ENCODE data around the gene GPR153. TPM values are rescaled to one million over a fixed set of nuclear protein-coding genes. Genes with fewer than 3 reads are reported as not detected.

GPR153 gene
- total and polyA plus RNA-seq, 2 of the 8 experiments (the other 6 are each of a cell fraction or from before 2014, with no cell fraction given): 5.7 to 8.1 TPM

DNA sequence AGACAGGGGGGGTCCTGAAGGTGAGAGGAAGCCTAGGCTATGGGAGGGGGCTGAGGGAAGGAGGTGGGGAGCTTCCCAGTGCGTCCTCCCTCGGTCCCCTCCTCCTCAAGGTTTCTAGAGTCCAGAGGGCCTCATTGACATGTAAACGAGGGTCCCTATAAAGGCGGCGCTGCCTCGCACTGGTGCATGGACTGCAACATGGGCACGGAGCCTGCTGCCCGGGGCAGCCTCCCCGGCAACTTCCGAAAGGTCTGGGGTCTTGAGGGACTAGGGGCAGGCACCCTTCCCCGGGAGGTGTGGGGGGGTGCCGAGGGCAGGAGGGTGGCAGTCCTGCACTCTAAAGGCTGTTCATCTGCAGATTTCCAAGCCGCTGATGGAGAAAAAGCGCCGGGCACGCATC is 16.9 kb downstream of the GPR153 start, which contains the start of gene HES3:
HES3 (plus strand) TSS at position 187 of the 400 bp plus-strand sequence; CDS start at position 374, 187 bp downstream.
- no peak within 1 kb of the TSS for H2AFZ ChIP-seq (ENCODE audit: low read length)
- peak within 1 kb of the TSS; percentile 97 for H3K18ac ChIP-seq (ENCODE audit: extremely low read depth, low read length)
- H4K91ac ChIP-seq (replicated peaks; ENCODE audit: insufficient read length, low read length): peak within 1 kb of the TSS; percentile 56
- ChIA-PET POLR2A (ENCODE audit: partially characterized antibody) (interaction anchor here (0.7 to 9.3 kb wide), 11 partner anchors 6 to 204 kb away, joined by 3 to 64 read pairs (median 5); partner anchors contain the start of genes GPR153, ICMT and RNF207), CTCF (ENCODE audit: partially characterized antibody) (interaction anchor here (0.9 to 19.1 kb wide), 8 partner anchors 7 to 128 kb away, joined by 3 to 353 read pairs (median 29); partner anchors contain the start of genes ICMT, RNF207 and RPL22)
- H4K8ac ChIP-seq (ENCODE audit: extremely low read depth, insufficient read depth, low read length): no peak within 1 kb of the TSS; the same call in 1 of the 2 replicates
- FAIRE-seq (no peak), DNase-seq (ENCODE audit: low read depth in 1 of 2, low spot score in 2 of 2) (peak in 1 of 2 experiments; percentile 69)
- peaks cover 16% of the 10 kb centered on the region; the same call in 1 of the 2 replicates for H3K23me2 ChIP-seq (ENCODE audit: low read depth, low read length)
- no peak within 1 kb of the TSS for H3K23ac ChIP-seq (ENCODE audit: insufficient read length)
- H3K4me3 ChIP-seq (ENCODE audit: extremely low read depth in 1 of 4, insufficient read depth in 2 of 4, low read depth in 3 of 4, low read length in 4 of 4): peak within 1 kb of the TSS; percentile 59 to 91 (median 90)
- H2AK5ac ChIP-seq (ENCODE audit: low read depth, low read length): peak within 1 kb of the TSS; percentile 67; the same call in 1 of the 2 replicates
- peak within 1 kb of the TSS; percentile 47 for H2BK120ac ChIP-seq (replicated peaks; ENCODE audit: low read depth, low read length)
- H2BK15ac ChIP-seq (ENCODE audit: low read length): peak within 1 kb of the TSS; percentile 99; the same call in 1 of the 2 replicates
- no peaks in the 10 kb centered on the region for H3K79me1 ChIP-seq (ENCODE audit: low read depth, low read length)
- H3K36me3 ChIP-seq (ENCODE audit: control insufficient read depth in 2 of 4, insufficient read depth in 4 of 4, low read length in 3 of 4): no peaks in the 10 kb centered on the region
- peak within 1 kb of the TSS; percentile 87 to 92 for H3K4me2 ChIP-seq (ENCODE audit: insufficient read depth in 1 of 2, low read depth in 2 of 2, low read length in 2 of 2)
- H2BK20ac ChIP-seq (ENCODE audit: low read length): peak within 1 kb of the TSS; percentile 72; the same call in 1 of the 2 replicates
- H3K27me3 ChIP-seq (replicated peaks in 1 of 4; ENCODE audit: control insufficient read depth in 3 of 4, extremely low read depth in 1 of 4, insufficient read depth in 3 of 4, low read length in 3 of 4): peaks cover 2 to 24% (median 16%) of the 10 kb centered on the region in 4 experiments
- no peaks in the 10 kb centered on the region; a peak in 1 of 4 replicates for H3K79me2 ChIP-seq (ENCODE audit: control insufficient read depth in 1 of 2, insufficient read depth in 2 of 2, low read length in 2 of 2)
- peaks cover 18 to 42% (median 34%) of the 10 kb centered on the region in 4 experiments for H3K4me1 ChIP-seq (replicated peaks in 1 of 4; ENCODE audit: control insufficient read depth in 3 of 4, insufficient read depth in 4 of 4, low read length in 3 of 4)
- 0% methylated on average over 15 of the region's 16 CpGs; no CpG with 5 or more reads in 1 of the 2 experiments for WGBS, 2 experiments (ENCODE audit: extremely low coverage in 1 of 2, insufficient coverage in 1 of 2, insufficient read length in 1 of 2, insufficient replicate concordance in 2 of 2, low coverage in 1 of 2, low lambda C conversion rate in 2 of 2, missing lambda C conversion rate in 1 of 2)
- peak within 1 kb of the TSS; percentile 27 for H4K5ac ChIP-seq (ENCODE audit: insufficient read length, low read depth, low read length)
- no peak within 1 kb of the TSS for H3K14ac ChIP-seq (ENCODE audit: insufficient read length)
- H3K56ac ChIP-seq (replicated peaks; ENCODE audit: insufficient read length, low read depth, low read length): no peak within 1 kb of the TSS
- H3K9me3 ChIP-seq (ENCODE audit: insufficient read depth in 2 of 2, low read depth in 1 of 2, low read length in 1 of 2): no peaks in the 10 kb centered on the region
- peak within 1 kb of the TSS; percentile 60; the same call in 1 of the 2 replicates for H2BK5ac ChIP-seq (ENCODE audit: low read depth, low read length)
- H4K20me1 ChIP-seq (replicated peaks in 1 of 2; ENCODE audit: control insufficient read depth in 1 of 2, insufficient read depth in 2 of 2, low read length in 2 of 2): peaks cover 9 to 16% of the 10 kb centered on the region in 2 experiments
- H3K9ac ChIP-seq (replicated peaks in 1 of 4; ENCODE audit: extremely low read depth in 1 of 4, low read depth in 3 of 4, low read length in 3 of 4): peak within 1 kb of the TSS in 2 of 4 experiments; percentile 58 to 63; a peak in 4 of 7 replicates
- H2BK12ac ChIP-seq (ENCODE audit: low read depth, low read length): peak within 1 kb of the TSS; percentile 99; the same call in 1 of the 2 replicates
- H3K4ac ChIP-seq (replicated peaks; ENCODE audit: insufficient read length, low read depth, low read length): peak within 1 kb of the TSS; percentile 79
- no peak within 1 kb of the TSS for H3K27ac ChIP-seq (ENCODE audit: low read depth, low read length)
- no peak for TF ChIP-seq KDM4A (IDR thresholded peaks at IDR 0.05; ENCODE audit: low read depth, low read length, severe bottlenecking)
- no peak for TF ChIP-seq CTBP2 (IDR thresholded peaks at IDR 0.05; ENCODE audit: borderline replicate concordance, insufficient read depth, insufficient read length, low read length)
- no peak for TF ChIP-seq RFX5 (IDR thresholded peaks at IDR 0.05; ENCODE audit: borderline replicate concordance, low read depth, low read length)
- TF ChIP-seq BCL11A (IDR thresholded peaks at IDR 0.05; ENCODE audit: low read depth in 2 of 2, low read length in 2 of 2): no peak
- no peak for TF ChIP-seq CBX8 (IDR thresholded peaks at IDR 0.05; ENCODE audit: borderline replicate concordance, low read depth, low read length)
- TF ChIP-seq, protein P1, sequence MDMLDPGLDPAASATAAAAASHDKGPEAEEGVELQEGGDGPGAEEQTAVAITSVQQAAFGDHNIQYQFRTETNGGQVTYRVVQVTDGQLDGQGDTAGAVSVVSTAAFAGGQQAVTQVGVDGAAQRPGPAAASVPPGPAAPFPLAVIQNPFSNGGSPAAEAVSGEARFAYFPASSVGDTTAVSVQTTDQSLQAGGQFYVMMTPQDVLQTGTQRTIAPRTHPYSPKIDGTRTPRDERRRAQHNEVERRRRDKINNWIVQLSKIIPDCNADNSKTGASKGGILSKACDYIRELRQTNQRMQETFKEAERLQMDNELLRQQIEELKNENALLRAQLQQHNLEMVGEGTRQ (IDR thresholded peaks at IDR 0.05; ENCODE audit: low read length): no peak
- no peak for TF ChIP-seq BACH1 (IDR thresholded peaks at IDR 0.05; ENCODE audit: low read length)

All from H1 (cell line).